SK-N-SH (cell line): ENCODE measurements around the gene NDUFS7. TPM values are rescaled to one million over a fixed set of nuclear protein-coding genes. Genes with fewer than 3 reads are reported as not detected.

ENCODE experiments used
- CTCF ChIA-PET: fragments of 300-600, 350-600 bp; formaldehyde crosslinking; extraction: SDS; loops from one replicate; lab custom pipeline; 2021; lab: Yijun Ruan, JAX
- POLR2A ChIA-PET: fragments of 350-600 bp; sonication (Branson Sonifier 250); formaldehyde crosslinking; extraction: SDS; loops from one replicate; lab custom pipeline; 2020; ENCODE audit warnings: antibody characterized with exemption, inconsistent platforms; lab: Yijun Ruan, JAX
- DNase-seq: peaks from one replicate; pipeline ENCODE4 v3.0.0; 2012
- H2AFZ ChIP-seq: fragments of 200-600 bp; sonication (generic); 2 replicates; pipeline ENCODE4 v1.8.1; 2016; ENCODE audit warnings: antibody characterized with exemption, mild to moderate bottlenecking, low read depth
- H3F3A ChIP-seq: fragments of 200-600 bp; sonication (generic); replicated peaks from 2 replicates; pipeline ENCODE3; 2016; ENCODE audit warnings: antibody characterized with exemption, mild to moderate bottlenecking; ENCODE audit not compliant: insufficient read depth
- H3K27ac ChIP-seq, 2 experiments: fragments of 200-500 bp in 1 of 2; fragments of 200-600 bp in 1 of 2; sonication (Bioruptor generic) in 1 of 2; sonication (generic), shearing (Covaris generic) in 1 of 2; 2 replicates each; pipeline versions ENCODE4 v1.5.1 to v1.6.1; 2014 to 2016; ENCODE audit warnings: low read depth in 2 of 2, inconsistent platforms in 1 of 2, low read length in 1 of 2, mild to moderate bottlenecking in 1 of 2, mixed read lengths in 1 of 2
- H3K27me3 ChIP-seq: fragments of 200-600 bp; sonication (generic), shearing (Covaris generic); 2 replicates; pipeline ENCODE4 v1.6.1; 2016; ENCODE audit warnings: mixed run types; ENCODE audit not compliant: insufficient read depth
- H3K36me3 ChIP-seq, 2 experiments: fragments of 200-500 bp in 1 of 2; fragments of 200-600 bp in 1 of 2; sonication (Bioruptor generic) in 1 of 2; sonication (generic) in 1 of 2; replicated peaks in 1 of 2; 2 replicates each; pipeline versions ENCODE3 to v1.5.1; 2014 to 2016; ENCODE audit warnings: low read length in 1 of 2, mild to moderate bottlenecking in 1 of 2; ENCODE audit not compliant: insufficient read depth in 2 of 2, control insufficient read depth in 1 of 2
- H3K4me1 ChIP-seq, 2 experiments: fragments of 200-500 bp in 1 of 2; fragments of 200-600 bp in 1 of 2; sonication (Bioruptor generic) in 1 of 2; sonication (generic), shearing (Covaris generic) in 1 of 2; 2 replicates each; pipeline versions ENCODE4 v1.5.1 to v1.6.1; 2014 to 2016; ENCODE audit warnings: low read depth in 1 of 2, low read length in 1 of 2, mixed run types in 1 of 2; ENCODE audit not compliant: insufficient read depth in 2 of 2, control insufficient read depth in 1 of 2
- H3K4me2 ChIP-seq: fragments of 200-600 bp; sonication (generic), shearing (Covaris generic); 2 replicates; pipeline ENCODE4 v1.6.1; 2017; ENCODE audit warnings: mixed run types
- H3K4me3 ChIP-seq, 2 experiments: fragments of 200-500 bp in 1 of 2; fragments of 200-600 bp in 1 of 2; sonication (Bioruptor generic) in 1 of 2; sonication (generic), shearing (Covaris generic) in 1 of 2; 2 replicates each; pipeline versions ENCODE4 v1.5.1 to v1.8.1; 2014 to 2016; ENCODE audit warnings: low read depth in 2 of 2, inconsistent platforms in 1 of 2, low read length in 1 of 2, mild to moderate bottlenecking in 1 of 2, mixed read lengths in 1 of 2, moderate library complexity in 1 of 2
- H3K79me2 ChIP-seq: fragments of 200-600 bp; sonication (generic); 2 replicates; pipeline ENCODE4 v1.8.1; 2017; ENCODE audit warnings: mild to moderate bottlenecking; ENCODE audit not compliant: insufficient read depth
- H3K9ac ChIP-seq: fragments of 200-600 bp; sonication (generic); 2 replicates; pipeline ENCODE4 v1.6.1; 2017; ENCODE audit warnings: mixed run types
- H3K9me2 ChIP-seq: fragments of 200-600 bp; sonication (generic); 2 replicates; pipeline ENCODE4 v1.6.1; 2017; ENCODE audit warnings: mixed run types
- H3K9me3 ChIP-seq: fragments of 200-600 bp; sonication (generic); 2 replicates; pipeline ENCODE4 v1.6.1; 2017; ENCODE audit warnings: mixed run types, mild to moderate bottlenecking, moderate library complexity
- H4K20me1 ChIP-seq: fragments of 200-600 bp; sonication (generic); 2 replicates; pipeline ENCODE4 v1.6.1; 2017; ENCODE audit warnings: mild to moderate bottlenecking, mixed run types; ENCODE audit not compliant: insufficient read depth
- EZH2phosphoT487 ChIP-seq: fragments of 200-600 bp; sonication (generic); IDR thresholded peaks from 2 replicates; pipeline ENCODE4 v1.6.1; 2017; ENCODE audit warnings: low read depth, mixed run types, mild to moderate bottlenecking, antibody characterized with exemption, moderate library complexity, borderline replicate concordance
- FOSL2 ChIP-seq: IDR thresholded peaks from 2 replicates; pipeline ENCODE4 v1.4.0; 2012; ENCODE audit warnings: low read depth, mild to moderate bottlenecking, moderate library complexity, borderline replicate concordance
- FOXM1 ChIP-seq: IDR thresholded peaks from 2 replicates; pipeline ENCODE4 v1.4.0; 2012; ENCODE audit warnings: low read depth, mild to moderate bottlenecking
- MXI1 ChIP-seq: IDR thresholded peaks from 2 replicates; pipeline ENCODE4 v1.6.1; 2012; ENCODE audit warnings: mild to moderate bottlenecking, low read depth, low read length, improper control_type of control experiment
- NFIC ChIP-seq: IDR thresholded peaks from 2 replicates; pipeline ENCODE4 v1.4.0; 2012; ENCODE audit warnings: borderline replicate concordance
- NRF1 ChIP-seq: IDR thresholded peaks from 2 replicates; pipeline ENCODE4 v1.6.1; 2012; ENCODE audit warnings: low read depth, mild to moderate bottlenecking, low read length
- PBX3 ChIP-seq: IDR thresholded peaks from 2 replicates; pipeline ENCODE4; 2012
- TAF1 ChIP-seq: IDR thresholded peaks from 2 replicates; pipeline ENCODE4 v1.6.1; 2012; ENCODE audit warnings: low read depth, mild to moderate bottlenecking, low read length, moderate library complexity, borderline replicate concordance
- TCF12 ChIP-seq: IDR thresholded peaks from 2 replicates; pipeline ENCODE4 v1.4.0; 2012
- YY1 ChIP-seq: IDR thresholded peaks from 2 replicates; pipeline ENCODE4 v1.4.0; 2012; ENCODE audit warnings: low read depth, mild to moderate bottlenecking
- WGBS: methylation state at CpG from one replicate; pipeline ENCODE4 v1.1.6; 2017; ENCODE audit warnings: low lambda C conversion rate; 5-methylcytosine and 5-hydroxymethylcytosine counted together
- polyA plus RNA-seq, 3 experiments: library from polyadenylated mRNA; depleted of rRNA; stranded (reverse); fragments of >200 nt; gene quantifications; 2 replicates each; pipeline ENCODE4 v1.2.3, GENCODE V29; 2012
- TF ChIP-seq, protein P1 (sequence below): IDR thresholded peaks from 2 replicates; pipeline ENCODE4 v1.4.0; 2012; ENCODE audit warnings: low read depth, borderline replicate concordance
- TF ChIP-seq, protein P2 (sequence below): IDR thresholded peaks from 2 replicates; pipeline ENCODE4 v1.4.0; 2012; ENCODE audit warnings: low read depth

Gene NDUFS7
- polyA plus RNA-seq, 1 of the 3 experiments (the other 2 are of a cell fraction) = 66.4 TPM

DNA sequence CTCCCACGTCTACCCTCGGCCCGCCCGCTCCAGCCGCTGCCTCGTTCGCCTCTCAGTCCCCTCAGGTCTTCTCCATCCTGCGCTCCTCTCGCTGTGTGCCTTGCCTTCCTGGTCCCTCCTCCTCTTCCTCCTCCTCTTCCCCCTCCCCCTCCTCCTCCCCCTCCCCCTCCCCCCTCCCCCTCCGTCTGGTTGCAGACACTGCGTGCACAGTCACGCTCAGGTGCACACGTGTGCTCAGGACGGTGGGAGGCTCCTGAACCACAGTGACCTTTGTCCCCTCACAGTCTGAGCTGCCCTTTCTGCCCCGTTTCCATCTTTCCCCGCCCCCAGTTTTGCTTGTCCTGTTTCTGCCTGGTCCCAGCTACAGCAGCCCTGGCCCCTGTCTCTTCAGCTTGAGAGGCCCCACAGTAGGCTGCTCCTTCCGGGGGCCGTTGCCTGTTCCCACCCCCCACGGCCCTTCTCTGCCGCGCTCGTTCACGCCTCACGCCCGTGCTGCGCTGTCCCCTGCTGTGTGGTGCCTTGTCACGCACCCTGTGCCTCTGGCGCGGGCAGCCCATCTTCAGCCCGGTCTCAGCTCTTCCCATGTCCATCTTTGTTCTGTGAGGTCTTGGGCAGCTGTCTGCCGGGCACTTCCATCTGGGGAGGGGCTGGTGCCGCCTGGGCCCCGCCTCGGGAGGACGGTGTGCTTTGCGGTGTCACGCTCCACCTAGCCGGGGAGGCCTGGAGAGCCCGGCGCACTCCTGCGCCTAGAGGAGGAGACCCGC, 40.7 kb downstream of the NDUFS7 start:
- peaks cover 33% of the 10 kb centered on the region; the same call in 1 of the 2 replicates for H4K20me1 ChIP-seq
- CTCF ChIA-PET = interaction anchor here (0.6 to 1.2 kb wide), 3 partner anchors 9 to 21 kb away, joined by 3 read pairs; no protein-coding TSS in a partner anchor
- WGBS = 92% methylated on average over 33 of the region's 42 CpGs

GRCh38 chr19:1425102-1425837, 41.6 kb downstream of the NDUFS7 start:
- WGBS = 95% methylated on average over 20 of the region's 33 CpGs
- Histone ChIP-seq H2AFZ (no peak overlapping the region), H3K9ac (no peak overlapping the region), H3F3A (no peaks in the 10 kb centered on the region), H3K4me2 (no peak overlapping the region), H3K9me2 (no peaks in the 10 kb centered on the region), H3K9me3 (no peaks in the 10 kb centered on the region), H4K20me1 (peaks cover 33% of the 10 kb centered on the region; the same call in 1 of the 2 replicates), H3K4me3 (no peak overlapping the region), H3K4me1 (no peaks in the 10 kb centered on the region; a peak in 1 of 4 replicates), H3K27ac (no peak overlapping the region), H3K36me3 (peaks cover 7 to 92% of the 10 kb centered on the region in 2 experiments), H3K27me3 (no peaks in the 10 kb centered on the region), H3K79me2 (peaks cover 35% of the 10 kb centered on the region)
- no peak for DNase-seq
- no peak for TF ChIP-seq FOSL2
- TF ChIP-seq YY1 = no peak
- TF ChIP-seq MXI1 = no peak
- TF ChIP-seq, protein P1, sequence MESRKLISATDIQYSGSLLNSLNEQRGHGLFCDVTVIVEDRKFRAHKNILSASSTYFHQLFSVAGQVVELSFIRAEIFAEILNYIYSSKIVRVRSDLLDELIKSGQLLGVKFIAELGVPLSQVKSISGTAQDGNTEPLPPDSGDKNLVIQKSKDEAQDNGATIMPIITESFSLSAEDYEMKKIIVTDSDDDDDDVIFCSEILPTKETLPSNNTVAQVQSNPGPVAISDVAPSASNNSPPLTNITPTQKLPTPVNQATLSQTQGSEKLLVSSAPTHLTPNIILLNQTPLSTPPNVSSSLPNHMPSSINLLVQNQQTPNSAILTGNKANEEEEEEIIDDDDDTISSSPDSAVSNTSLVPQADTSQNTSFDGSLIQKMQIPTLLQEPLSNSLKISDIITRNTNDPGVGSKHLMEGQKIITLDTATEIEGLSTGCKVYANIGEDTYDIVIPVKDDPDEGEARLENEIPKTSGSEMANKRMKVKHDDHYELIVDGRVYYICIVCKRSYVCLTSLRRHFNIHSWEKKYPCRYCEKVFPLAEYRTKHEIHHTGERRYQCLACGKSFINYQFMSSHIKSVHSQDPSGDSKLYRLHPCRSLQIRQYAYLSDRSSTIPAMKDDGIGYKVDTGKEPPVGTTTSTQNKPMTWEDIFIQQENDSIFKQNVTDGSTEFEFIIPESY = no peak
- TF ChIP-seq TAF1 = no peak
- no peak for TF ChIP-seq NRF1
- TF ChIP-seq, protein P2, sequence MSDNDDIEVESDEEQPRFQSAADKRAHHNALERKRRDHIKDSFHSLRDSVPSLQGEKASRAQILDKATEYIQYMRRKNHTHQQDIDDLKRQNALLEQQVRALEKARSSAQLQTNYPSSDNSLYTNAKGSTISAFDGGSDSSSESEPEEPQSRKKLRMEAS = no peak
- no peak for TF ChIP-seq EZH2phosphoT487
- TF ChIP-seq NFIC = no peak
- POLR2A ChIA-PET = no interaction called here
- CTCF ChIA-PET = interaction anchor here (0.9 to 1.2 kb wide), 2 partner anchors 7 to 14 kb away, joined by 3 read pairs; no protein-coding TSS in a partner anchor

More for the DNA sequence above, 40.7 kb downstream of the NDUFS7 start:
- H3K4me2 ChIP-seq = no peak overlapping the region
- POLR2A ChIA-PET = no interaction called here
- no peak overlapping the region for H3K9ac ChIP-seq
- peaks cover 38% of the 10 kb centered on the region for H3K79me2 ChIP-seq
- DNase-seq = no peak
- peaks cover 7 to 93% of the 10 kb centered on the region in 2 experiments for H3K36me3 ChIP-seq
- TF ChIP-seq FOXM1 = no peak
- no peak for TF ChIP-seq PBX3
- TF ChIP-seq TCF12 = no peak
- H2AFZ ChIP-seq = no peak overlapping the region
- no peaks in the 10 kb centered on the region for H3K27me3 ChIP-seq
- H3K9me2 ChIP-seq = no peaks in the 10 kb centered on the region
- H3K9me3 ChIP-seq = no peaks in the 10 kb centered on the region
- no peak overlapping the region for H3K4me3 ChIP-seq
- no peaks in the 10 kb centered on the region; a peak in 1 of 4 replicates for H3K4me1 ChIP-seq
- no peak overlapping the region for H3K27ac ChIP-seq
- no peaks in the 10 kb centered on the region for H3F3A ChIP-seq
